A673 (cell line): ENCODE data around the gene PRRT2. TPM values are rescaled to one million over a fixed set of nuclear protein-coding genes. Genes with fewer than 3 reads are reported as not detected.
A peak's percentile ranks its signal among the peaks of the same experiment; 100 is the strongest.

ENCODE experiments used
- BruUV-seq: library from RNA; stranded (reverse); fragments of 400-500 nt; replicated peaks from 2 replicates; lab custom pipeline; 2021; lab: Mats Ljungman, UMichigan
- CTCF ChIA-PET: fragments of 300-600 bp; sonication (Branson Sonifier 250); formaldehyde crosslinking; loops from one replicate; lab custom pipeline; 2022; ENCODE audit warnings: antibody characterized with exemption; lab: Charles Lee
- POLR2A ChIA-PET: fragments of 300-600 bp; sonication (Branson Sonifier 250); formaldehyde crosslinking; loops from one replicate; lab custom pipeline; 2022; ENCODE audit warnings: antibody characterized with exemption; ENCODE audit not compliant: low non-redundant PET; lab: Charles Lee
- DNase-seq: peaks from one replicate; pipeline ENCODE4 v3.0.0-alpha.2; 2015; ENCODE audit warnings: low spot score
- H3K27ac ChIP-seq: fragments of 200-600 bp; sonication (generic); 2 replicates; pipeline ENCODE4 v1.5.1; 2016; ENCODE audit warnings: mixed run types, low read depth, mild to moderate bottlenecking, mixed read lengths, antibody characterized with exemption, low read length; ENCODE audit not compliant: poor library complexity, severe bottlenecking
- H3K27me3 ChIP-seq: fragments of 200-600 bp; sonication (generic); replicated peaks from 2 replicates; pipeline ENCODE4 v1.6.1; 2017; ENCODE audit warnings: mixed run types, low read depth, mild to moderate bottlenecking, mixed read lengths, antibody characterized with exemption, low read length; ENCODE audit not compliant: insufficient read depth, poor library complexity
- H3K36me3 ChIP-seq: fragments of 200-600 bp; sonication (generic); 2 replicates; pipeline ENCODE4 v1.6.1; 2016; ENCODE audit warnings: mixed run types, mild to moderate bottlenecking, mixed read lengths, antibody characterized with exemption, low read length; ENCODE audit not compliant: insufficient read depth, poor library complexity, severe bottlenecking
- H3K4me1 ChIP-seq: fragments of 200-600 bp; sonication (generic); 2 replicates; pipeline ENCODE4 v1.6.1; 2017; ENCODE audit warnings: mixed run types, mild to moderate bottlenecking, mixed read lengths, antibody characterized with exemption, low read length; ENCODE audit not compliant: insufficient read depth, poor library complexity, severe bottlenecking
- H3K4me3 ChIP-seq: fragments of 200-600 bp; sonication (generic); 2 replicates; pipeline ENCODE4 v1.5.1; 2016; ENCODE audit warnings: low read depth, mixed run types, mild to moderate bottlenecking, mixed read lengths, low read length; ENCODE audit not compliant: poor library complexity, severe bottlenecking
- H3K9me3 ChIP-seq: fragments of 200-600 bp; sonication (generic); 2 replicates; pipeline ENCODE4 v1.6.1; 2016; ENCODE audit warnings: mixed run types, low read depth, mild to moderate bottlenecking, mixed read lengths, antibody characterized with exemption, low read length; ENCODE audit not compliant: poor library complexity, severe bottlenecking
- CTCF ChIP-seq: fragments of 300-800, 200-600 bp; sonication (generic); conservative IDR thresholded peaks from 2 replicates; pipeline ENCODE4 v1.5.1; 2017; ENCODE audit warnings: low read depth, mild to moderate bottlenecking, antibody characterized with exemption, low read length, moderate library complexity, mixed read lengths
- EZH2 ChIP-seq: fragments of 200-600 bp; sonication (generic); IDR thresholded peaks from 2 replicates; pipeline ENCODE4 v1.6.1; 2017; ENCODE audit warnings: borderline replicate concordance, low read depth, mild to moderate bottlenecking, mixed read lengths, antibody characterized with exemption, low read length; ENCODE audit not compliant: poor library complexity, severe bottlenecking
- intact Hi-C: fragments of 100-400 bp; cut with micrococcal nuclease; formaldehyde crosslinking; loops from one replicate; pipeline ENCODE4 v1.10.0; 2022; ENCODE audit not compliant: unreplicated experiment
- total RNA-seq: library from RNA; stranded (reverse); gene quantifications from 2 replicates; pipeline ENCODE4 v1.2.3, GENCODE V29; 2021

Gene PRRT2
- total RNA-seq, 1 experiment from 2014 or later, result 9.0 TPM

- H3K9me3 ChIP-seq, result no peaks in the 10 kb centered on the region
- peaks cover 63% of the 10 kb centered on the region for H3K36me3 ChIP-seq
Observed at GRCh38 chr16:29804455-29805231, 7.3 kb upstream of the PRRT2 start.

GRCh38 chr16:29805232-29806098 is 6.5 kb upstream of the PRRT2 start:
- ChIA-PET POLR2A (interaction anchor here (0.6 kb wide), 1 partner anchor 64 kb away, joined by 11 read pairs; no protein-coding TSS in a partner anchor), CTCF (interaction anchor here (0.6 to 2.8 kb wide), 2 partner anchors 10 to 43 kb away, joined by 3 to 22 read pairs; partner anchors contain the start of gene PAGR1)
- TF ChIP-seq EZH2 (no peak), CTCF (0 out of 2 replicates have a peak, but pooled peaks have one; percentile 12)
- intact Hi-C loops, result no loop called here
- peak; percentile 99 for DNase-seq
- Histone ChIP-seq H3K4me3 (peak overlapping the region; percentile 64), H3K9me3 (no peaks in the 10 kb centered on the region), H3K4me1 (peaks cover 28% of the 10 kb centered on the region), H3K27ac (peak overlapping the region; percentile 89), H3K27me3 (no peaks in the 10 kb centered on the region), H3K36me3 (peaks cover 64% of the 10 kb centered on the region)
- no TSS peak for BruUV-seq

More at GRCh38 chr16:29804455-29805231, 7.3 kb upstream of the PRRT2 start:
- CTCF ChIA-PET, result interaction anchor here (0.6 to 0.7 kb wide), 3 partner anchors 104 to 226 kb away, joined by 4 to 5 read pairs (median 4); partner anchors contain the start of gene TLCD3B
- Histone ChIP-seq H3K27ac (peak overlapping the region; percentile 89), H3K4me1 (peaks cover 20% of the 10 kb centered on the region), H3K27me3 (no peaks in the 10 kb centered on the region), H3K4me3 (peak overlapping the region; percentile 64)
- TF ChIP-seq CTCF (no peak), EZH2 (no peak)
- DNase-seq, result peak; percentile 48
- POLR2A ChIA-PET, result interaction anchor here (0.6 to 0.7 kb wide), 2 partner anchors 65 to 91 kb away, joined by 3 to 11 read pairs; no protein-coding TSS in a partner anchor
- intact Hi-C loops, result no loop called here
- TSS peak; percentile 54 for BruUV-seq

- BruUV-seq, result no TSS peak
- Histone ChIP-seq H3K27ac (peak within 1 kb of the TSS; percentile 95), H3K27me3 (no peaks in the 10 kb centered on the region), H3K4me3 (peak within 1 kb of the TSS; percentile 64), H3K9me3 (no peaks in the 10 kb centered on the region), H3K4me1 (peaks cover 35% of the 10 kb centered on the region), H3K36me3 (peaks cover 57% of the 10 kb centered on the region)
- TF ChIP-seq CTCF (no peak), EZH2 (no peak)
- DNase-seq, result peak; percentile 90
- CTCF ChIA-PET, result interaction anchor here (0.6 to 2.8 kb wide), 3 partner anchors 10 to 58 kb away, joined by 3 to 22 read pairs (median 7); partner anchors contain the start of gene PAGR1
- intact Hi-C loops, result no loop called here
- POLR2A ChIA-PET, result no interaction called here
Observed at GRCh38 chr16:29806099-29806579, 5.9 kb upstream of the PRRT2 start, which contains the start of gene MAZ. Gene MAZ, plus strand, starts transcription at chr16:29806529. Its CDS starts 173 bp downstream, at chr16:29806702.
